SH-SY5Y (cell line): Measurements from ENCODE around the gene PLEKHG7.

Experiments used
- GATA2 ChIP-seq: IDR thresholded peaks from 2 replicates; pipeline ENCODE4 v1.6.1; 2011; ENCODE audit warnings: mild to moderate bottlenecking, low read depth, low read length
- GATA3 ChIP-seq: IDR thresholded peaks from 2 replicates; pipeline ENCODE4 v1.6.1; 2011; ENCODE audit warnings: low read depth, mild to moderate bottlenecking, low read length, moderate library complexity

DNA sequence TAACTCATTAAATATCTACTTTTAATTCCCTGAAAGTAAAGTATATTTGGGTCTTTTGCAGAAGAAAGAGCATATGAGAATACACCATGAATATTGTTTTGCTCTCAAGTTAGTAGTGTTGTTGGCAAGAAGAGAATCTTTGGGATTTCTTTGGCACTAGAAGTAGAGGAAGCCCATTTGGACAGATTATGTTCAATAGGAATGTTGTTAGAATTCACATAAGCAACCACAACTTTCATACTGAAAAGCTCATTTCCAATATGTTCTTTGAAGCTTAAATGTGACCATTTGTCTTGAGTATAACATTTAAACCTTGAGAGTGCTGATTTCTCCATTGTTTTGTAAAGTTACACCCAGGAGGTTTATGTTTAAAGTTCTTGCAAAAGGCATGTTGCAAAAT is 37.6 kb downstream of the PLEKHG7 start:
- no peak for TF ChIP-seq GATA3
- no peak for TF ChIP-seq GATA2
